H9 (cell line): ENCODE measurements around the gene AATK. TPM values are rescaled to one million over a fixed set of nuclear protein-coding genes. Genes with fewer than 3 reads are reported as not detected.

Experiments
- DNase-seq: peaks from one replicate; pipeline ENCODE4 v3.0.0-alpha.2; 2017
- H2AFZ ChIP-seq: one replicate; pipeline ENCODE4 v1.6.1; 2013; ENCODE audit warnings: mild to moderate bottlenecking, low read length, control low read depth, moderate library complexity
- H2AK5ac ChIP-seq: 2 replicates; pipeline ENCODE4 v1.6.1; 2013; ENCODE audit warnings: low read length, control low read depth, mixed read lengths; ENCODE audit not compliant: insufficient read length
- H2BK120ac ChIP-seq: one replicate; pipeline ENCODE4 v1.6.1; 2013; ENCODE audit warnings: low read depth, mild to moderate bottlenecking, low read length, control low read depth, inconsistent platforms; ENCODE audit not compliant: poor library complexity, severe bottlenecking
- H2BK12ac ChIP-seq: 2 replicates; pipeline ENCODE4 v1.6.1; 2013; ENCODE audit warnings: low read length, control low read depth, mixed read lengths, low read depth; ENCODE audit not compliant: insufficient read length
- H2BK15ac ChIP-seq: 2 replicates; pipeline ENCODE4 v1.6.1; 2013; ENCODE audit warnings: low read depth, low read length, control low read depth
- H2BK20ac ChIP-seq: one replicate; pipeline ENCODE4 v1.6.1; 2013; ENCODE audit warnings: low read depth, mild to moderate bottlenecking, low read length, control low read depth, inconsistent platforms; ENCODE audit not compliant: poor library complexity, severe bottlenecking
- H2BK5ac ChIP-seq: 2 replicates; pipeline ENCODE4 v1.6.1; 2013; ENCODE audit warnings: low read length, control low read depth, mixed read lengths; ENCODE audit not compliant: insufficient read length
- H3K14ac ChIP-seq: 2 replicates; pipeline ENCODE4 v1.6.1; 2013; ENCODE audit warnings: low read length, control low read depth; ENCODE audit not compliant: insufficient read depth
- H3K18ac ChIP-seq: 2 replicates; pipeline ENCODE4 v1.6.1; 2013; ENCODE audit warnings: low read depth, mild to moderate bottlenecking, mixed read lengths, low read length, control low read depth; ENCODE audit not compliant: insufficient read length
- H3K23ac ChIP-seq: 2 replicates; pipeline ENCODE4 v1.6.1; 2013; ENCODE audit warnings: low read length, control low read depth, mixed read lengths, low read depth; ENCODE audit not compliant: insufficient read length
- H3K23me2 ChIP-seq: 2 replicates; pipeline ENCODE4 v1.6.1; 2013; ENCODE audit warnings: low read depth, mild to moderate bottlenecking, mixed read lengths, low read length, control low read depth; ENCODE audit not compliant: insufficient read length, poor library complexity, severe bottlenecking
- H3K27ac ChIP-seq: 2 replicates; pipeline ENCODE4 v1.5.1; 2013; ENCODE audit warnings: low read length, control low read depth, mixed read lengths, low read depth; ENCODE audit not compliant: insufficient read length
- H3K27me3 ChIP-seq: 2 replicates; pipeline ENCODE4 v1.6.1; 2013; ENCODE audit warnings: low read length, control low read depth, inconsistent platforms; ENCODE audit not compliant: insufficient read depth
- H3K4ac ChIP-seq: 2 replicates; pipeline ENCODE4 v1.6.1; 2013; ENCODE audit warnings: low read depth, mild to moderate bottlenecking, control low read depth, inconsistent platforms, low read length, moderate library complexity
- H3K4me1 ChIP-seq: 2 replicates; pipeline ENCODE4 v1.6.1; 2013; ENCODE audit warnings: low read length, control low read depth, inconsistent platforms; ENCODE audit not compliant: insufficient read depth
- H3K4me2 ChIP-seq: 2 replicates; pipeline ENCODE4 v1.6.1; 2013; ENCODE audit warnings: low read length, control low read depth, mixed read lengths; ENCODE audit not compliant: insufficient read length, insufficient read depth
- H3K56ac ChIP-seq: 2 replicates; pipeline ENCODE4 v1.6.1; 2013; ENCODE audit warnings: low read depth, mild to moderate bottlenecking, mixed read lengths, low read length, control low read depth; ENCODE audit not compliant: insufficient read length
- H3K79me1 ChIP-seq: 2 replicates; pipeline ENCODE4 v1.6.1; 2013; ENCODE audit warnings: low read depth, mild to moderate bottlenecking, moderate library complexity, low read length, control low read depth, inconsistent platforms; ENCODE audit not compliant: insufficient read depth, poor library complexity, severe bottlenecking
- H3K79me2 ChIP-seq: 2 replicates; pipeline ENCODE4 v1.6.1; 2013; ENCODE audit warnings: low read length, control low read depth, inconsistent platforms; ENCODE audit not compliant: insufficient read depth
- H3K9ac ChIP-seq: 2 replicates; pipeline ENCODE4 v1.6.1; 2013; ENCODE audit warnings: low read length, control low read depth, mixed read lengths; ENCODE audit not compliant: insufficient read length; ENCODE audit errors: extremely low read depth
- H3K9me3 ChIP-seq: one replicate; pipeline ENCODE4 v1.6.1; 2013; ENCODE audit warnings: low read depth, low read length, inconsistent platforms; ENCODE audit not compliant: control insufficient read depth
- H3T11ph ChIP-seq: one replicate; pipeline ENCODE4 v1.6.1; 2013; ENCODE audit warnings: mild to moderate bottlenecking, low read length, control low read depth, inconsistent platforms
- H4K20me1 ChIP-seq: one replicate; pipeline ENCODE4 v1.6.1; 2013; ENCODE audit not compliant: control insufficient read depth, insufficient read length, insufficient read depth
- H4K5ac ChIP-seq: 2 replicates; pipeline ENCODE4 v1.6.1; 2013; ENCODE audit warnings: low read depth, mild to moderate bottlenecking, mixed read lengths, low read length, control low read depth; ENCODE audit not compliant: insufficient read length
- H4K8ac ChIP-seq: replicated peaks from 2 replicates; pipeline ENCODE4 v1.6.1; 2013; ENCODE audit warnings: low read length, control low read depth, mixed read lengths, low read depth; ENCODE audit not compliant: insufficient read length
- H4K91ac ChIP-seq: 2 replicates; pipeline ENCODE4 v1.6.1; 2013; ENCODE audit warnings: low read depth, mild to moderate bottlenecking, moderate library complexity, mixed read lengths, low read length, control low read depth; ENCODE audit not compliant: insufficient read length
- H3K27ac Mint-ChIP-seq, 3 experiments: 2 replicates in 2 of 3; 3 replicates in 1 of 3; pipeline ENCODE4 v1.8.0; 2020 to 2021; ENCODE audit warnings: mixed read lengths in 3 of 3, mild to moderate bottlenecking in 1 of 3, moderate library complexity in 1 of 3
- H3K27me3 Mint-ChIP-seq: 2 replicates; pipeline ENCODE4 v1.8.0; 2021; ENCODE audit warnings: low read depth, mild to moderate bottlenecking, moderate library complexity, mixed read lengths
- H3K36me3 Mint-ChIP-seq, 3 experiments: 2 replicates in 2 of 3; 3 replicates in 1 of 3; pipeline ENCODE4 v1.8.0; 2020 to 2021; ENCODE audit warnings: low read depth in 3 of 3, mixed read lengths in 3 of 3; ENCODE audit not compliant: insufficient read depth in 1 of 3
- H3K4me1 Mint-ChIP-seq, 2 experiments: 2 replicates each; pipeline ENCODE4 v1.8.0; 2020; ENCODE audit warnings: mixed read lengths in 2 of 2
- H3K4me3 Mint-ChIP-seq, 2 experiments: 2 replicates in 1 of 2; 3 replicates in 1 of 2; pipeline ENCODE4 v1.8.0; 2020 to 2021; ENCODE audit warnings: mild to moderate bottlenecking in 2 of 2, mixed read lengths in 2 of 2, moderate library complexity in 1 of 2
- H3K9me3 Mint-ChIP-seq, 2 experiments: 2 replicates in 1 of 2; 3 replicates in 1 of 2; pipeline ENCODE4 v1.8.0; 2020; ENCODE audit warnings: mild to moderate bottlenecking in 2 of 2, mixed read lengths in 2 of 2, moderate library complexity in 1 of 2
- WGBS: extraction: QIAGEN DNeasy Blood & Tissue Kit; methylation state at CpG from one replicate; pipeline ENCODE4 v1.1.7; 2013; ENCODE audit warnings: missing lambda C conversion rate, low lambda C conversion rate, mixed read lengths; ENCODE audit not compliant: insufficient read length; ENCODE audit errors: extremely low coverage; 5-methylcytosine and 5-hydroxymethylcytosine counted together
- total RNA-seq: library from RNA; stranded (reverse); gene quantifications from 2 replicates; pipeline ENCODE4 v1.2.1, GENCODE V29; 2021
- TF ChIP-seq, protein P1 (sequence below): fragments of 200-600 bp; sonication (generic); conservative IDR thresholded peaks from 3 replicates; pipeline ENCODE4 v1.8.0; 2021; ENCODE audit warnings: antibody characterized with exemption, mild to moderate bottlenecking

AATK gene
- total RNA-seq, 1 experiment from 2014 or later: 2.4 TPM

DNA sequence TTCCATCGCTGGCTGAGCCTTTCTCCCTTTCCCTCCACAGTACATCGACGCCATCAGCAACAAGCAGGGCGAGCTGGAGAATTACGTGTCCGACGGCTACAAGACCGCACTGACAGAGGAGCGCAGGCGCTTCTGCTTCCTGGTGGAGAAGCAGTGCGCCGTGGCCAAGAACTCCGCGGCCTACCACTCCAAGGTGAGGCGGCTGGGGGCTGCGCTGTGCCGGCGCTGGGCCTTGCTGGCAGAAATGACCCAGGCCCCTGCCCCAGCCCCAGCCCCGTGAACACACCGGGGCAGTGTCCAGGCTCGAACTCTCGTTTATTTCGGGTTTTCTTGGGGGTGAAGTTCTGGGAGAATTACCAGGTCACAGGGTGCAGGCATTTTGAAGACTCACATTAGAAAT is 66.1 kb downstream of the AATK start:
- Histone ChIP-seq H3K9me3 (no peaks in the 10 kb centered on the region), H3K27ac (no peak overlapping the region)

More for the DNA sequence above, 66.1 kb downstream of the AATK start:
- TF ChIP-seq, protein P1, sequence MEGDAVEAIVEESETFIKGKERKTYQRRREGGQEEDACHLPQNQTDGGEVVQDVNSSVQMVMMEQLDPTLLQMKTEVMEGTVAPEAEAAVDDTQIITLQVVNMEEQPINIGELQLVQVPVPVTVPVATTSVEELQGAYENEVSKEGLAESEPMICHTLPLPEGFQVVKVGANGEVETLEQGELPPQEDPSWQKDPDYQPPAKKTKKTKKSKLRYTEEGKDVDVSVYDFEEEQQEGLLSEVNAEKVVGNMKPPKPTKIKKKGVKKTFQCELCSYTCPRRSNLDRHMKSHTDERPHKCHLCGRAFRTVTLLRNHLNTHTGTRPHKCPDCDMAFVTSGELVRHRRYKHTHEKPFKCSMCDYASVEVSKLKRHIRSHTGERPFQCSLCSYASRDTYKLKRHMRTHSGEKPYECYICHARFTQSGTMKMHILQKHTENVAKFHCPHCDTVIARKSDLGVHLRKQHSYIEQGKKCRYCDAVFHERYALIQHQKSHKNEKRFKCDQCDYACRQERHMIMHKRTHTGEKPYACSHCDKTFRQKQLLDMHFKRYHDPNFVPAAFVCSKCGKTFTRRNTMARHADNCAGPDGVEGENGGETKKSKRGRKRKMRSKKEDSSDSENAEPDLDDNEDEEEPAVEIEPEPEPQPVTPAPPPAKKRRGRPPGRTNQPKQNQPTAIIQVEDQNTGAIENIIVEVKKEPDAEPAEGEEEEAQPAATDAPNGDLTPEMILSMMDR: no peak
- Histone ChIP-seq H3K18ac (no peak overlapping the region), H3K14ac (no peak overlapping the region), H2AK5ac (no peak overlapping the region), H3T11ph (no peak overlapping the region), H2BK12ac (no peak overlapping the region), H2BK120ac (no peak overlapping the region), H2AFZ (no peak overlapping the region), H3K4me1 (no peaks in the 10 kb centered on the region; the same call in 1 of the 2 replicates), H3K79me1 (no peaks in the 10 kb centered on the region), H3K9ac (no peak overlapping the region), H3K23me2 (peaks cover 3% of the 10 kb centered on the region), H3K56ac (no peak overlapping the region), H2BK20ac (no peak overlapping the region), H4K20me1 (no peaks in the 10 kb centered on the region), H2BK5ac (no peak overlapping the region), H3K23ac (no peak overlapping the region), H2BK15ac (no peak overlapping the region), H4K91ac (no peak overlapping the region), H3K4ac (no peak overlapping the region), H4K8ac (no peak overlapping the region), H3K4me2 (no peak overlapping the region), H3K79me2 (no peaks in the 10 kb centered on the region), H3K27me3 (no peaks in the 10 kb centered on the region), H4K5ac (no peak overlapping the region)
- no CpG with 5 or more reads among the region's 23 CpGs for WGBS
- Mint-ChIP-seq H3K27me3 (no peaks in the 10 kb centered on the region), H3K9me3 (no peaks in the 10 kb centered on the region; a peak in 1 of 5 replicates), H3K4me1 (peaks cover 18 to 22% of the 10 kb centered on the region in 2 experiments), H3K36me3 (no peaks in the 10 kb centered on the region; a peak in 1 of 7 replicates), H3K27ac (peak overlapping the region in 2 of 3 experiments; percentile 40 to 43; a peak in 1 of 7 replicates), H3K4me3 (no peak overlapping the region)
- no peak for DNase-seq
